SK-N-SH (cell line): Measurements from ENCODE around the gene CFAP58. TPM values are rescaled to one million over a fixed set of nuclear protein-coding genes. Genes with fewer than 3 reads are reported as not detected.

ENCODE experiments used
- CTCF ChIA-PET: fragments of 300-600, 350-600 bp; formaldehyde crosslinking; extraction: SDS; loops from one replicate; lab custom pipeline; 2021; lab: Yijun Ruan, JAX
- POLR2A ChIA-PET: fragments of 350-600 bp; sonication (Branson Sonifier 250); formaldehyde crosslinking; extraction: SDS; loops from one replicate; lab custom pipeline; 2020; ENCODE audit warnings: antibody characterized with exemption, inconsistent platforms; lab: Yijun Ruan, JAX
- DNase-seq: peaks from one replicate; pipeline ENCODE4 v3.0.0; 2012
- H2AFZ ChIP-seq: fragments of 200-600 bp; sonication (generic); 2 replicates; pipeline ENCODE4 v1.8.1; 2016; ENCODE audit warnings: antibody characterized with exemption, mild to moderate bottlenecking, low read depth
- H3F3A ChIP-seq: fragments of 200-600 bp; sonication (generic); replicated peaks from 2 replicates; pipeline ENCODE3; 2016; ENCODE audit warnings: antibody characterized with exemption, mild to moderate bottlenecking; ENCODE audit not compliant: insufficient read depth
- H3K27ac ChIP-seq, 2 experiments: fragments of 200-500 bp in 1 of 2; fragments of 200-600 bp in 1 of 2; sonication (Bioruptor generic) in 1 of 2; sonication (generic), shearing (Covaris generic) in 1 of 2; 2 replicates each; pipeline versions ENCODE4 v1.5.1 to v1.6.1; 2014 to 2016; ENCODE audit warnings: low read depth in 2 of 2, inconsistent platforms in 1 of 2, low read length in 1 of 2, mild to moderate bottlenecking in 1 of 2, mixed read lengths in 1 of 2
- H3K27me3 ChIP-seq: fragments of 200-600 bp; sonication (generic), shearing (Covaris generic); 2 replicates; pipeline ENCODE4 v1.6.1; 2016; ENCODE audit warnings: mixed run types; ENCODE audit not compliant: insufficient read depth
- H3K36me3 ChIP-seq, 2 experiments: fragments of 200-500 bp in 1 of 2; fragments of 200-600 bp in 1 of 2; sonication (Bioruptor generic) in 1 of 2; sonication (generic) in 1 of 2; replicated peaks in 1 of 2; 2 replicates each; pipeline versions ENCODE3 to v1.5.1; 2014 to 2016; ENCODE audit warnings: low read length in 1 of 2, mild to moderate bottlenecking in 1 of 2; ENCODE audit not compliant: insufficient read depth in 2 of 2, control insufficient read depth in 1 of 2
- H3K4me1 ChIP-seq, 2 experiments: fragments of 200-500 bp in 1 of 2; fragments of 200-600 bp in 1 of 2; sonication (Bioruptor generic) in 1 of 2; sonication (generic), shearing (Covaris generic) in 1 of 2; 2 replicates each; pipeline versions ENCODE4 v1.5.1 to v1.6.1; 2014 to 2016; ENCODE audit warnings: low read depth in 1 of 2, low read length in 1 of 2, mixed run types in 1 of 2; ENCODE audit not compliant: insufficient read depth in 2 of 2, control insufficient read depth in 1 of 2
- H3K4me2 ChIP-seq: fragments of 200-600 bp; sonication (generic), shearing (Covaris generic); 2 replicates; pipeline ENCODE4 v1.6.1; 2017; ENCODE audit warnings: mixed run types
- H3K4me3 ChIP-seq, 2 experiments: fragments of 200-500 bp in 1 of 2; fragments of 200-600 bp in 1 of 2; sonication (Bioruptor generic) in 1 of 2; sonication (generic), shearing (Covaris generic) in 1 of 2; 2 replicates each; pipeline versions ENCODE4 v1.5.1 to v1.8.1; 2014 to 2016; ENCODE audit warnings: low read depth in 2 of 2, inconsistent platforms in 1 of 2, low read length in 1 of 2, mild to moderate bottlenecking in 1 of 2, mixed read lengths in 1 of 2, moderate library complexity in 1 of 2
- H3K79me2 ChIP-seq: fragments of 200-600 bp; sonication (generic); 2 replicates; pipeline ENCODE4 v1.8.1; 2017; ENCODE audit warnings: mild to moderate bottlenecking; ENCODE audit not compliant: insufficient read depth
- H3K9ac ChIP-seq: fragments of 200-600 bp; sonication (generic); 2 replicates; pipeline ENCODE4 v1.6.1; 2017; ENCODE audit warnings: mixed run types
- H3K9me2 ChIP-seq: fragments of 200-600 bp; sonication (generic); 2 replicates; pipeline ENCODE4 v1.6.1; 2017; ENCODE audit warnings: mixed run types
- H3K9me3 ChIP-seq: fragments of 200-600 bp; sonication (generic); 2 replicates; pipeline ENCODE4 v1.6.1; 2017; ENCODE audit warnings: mixed run types, mild to moderate bottlenecking, moderate library complexity
- H4K20me1 ChIP-seq: fragments of 200-600 bp; sonication (generic); 2 replicates; pipeline ENCODE4 v1.6.1; 2017; ENCODE audit warnings: mild to moderate bottlenecking, mixed run types; ENCODE audit not compliant: insufficient read depth
- ELF1 ChIP-seq: IDR thresholded peaks from 2 replicates; pipeline ENCODE4 v1.4.0; 2012
- EP300 ChIP-seq, 2 experiments: IDR thresholded peaks; 2 replicates each; pipeline versions ENCODE4 v1.4.0 to v1.6.1; 2012; ENCODE audit warnings: borderline replicate concordance in 1 of 2, low read depth in 1 of 2, low read length in 1 of 2
- FOSL2 ChIP-seq: IDR thresholded peaks from 2 replicates; pipeline ENCODE4 v1.4.0; 2012; ENCODE audit warnings: low read depth, mild to moderate bottlenecking, moderate library complexity, borderline replicate concordance
- FOXJ3 ChIP-seq: sonication (generic); formaldehyde crosslinking; IDR thresholded peaks from 2 replicates; pipeline ENCODE4 v1.5.1; 2020; ENCODE audit warnings: mild to moderate bottlenecking, missing genetic modification reagents
- GABPA ChIP-seq: IDR thresholded peaks from 2 replicates; pipeline ENCODE4 v1.4.0; 2012; ENCODE audit warnings: low read depth, mild to moderate bottlenecking
- IRF3 ChIP-seq: fragments of 150-350 bp; IDR thresholded peaks from 2 replicates; pipeline ENCODE4 v1.6.1; 2016; ENCODE audit warnings: mild to moderate bottlenecking, low read depth, low read length
- JUND ChIP-seq: IDR thresholded peaks from 2 replicates; pipeline ENCODE4 v1.4.0; 2012
- MEF2A ChIP-seq: IDR thresholded peaks from 2 replicates; pipeline ENCODE4 v1.4.0; 2012; ENCODE audit warnings: low read depth, borderline replicate concordance
- MXI1 ChIP-seq: IDR thresholded peaks from 2 replicates; pipeline ENCODE4 v1.6.1; 2012; ENCODE audit warnings: mild to moderate bottlenecking, low read depth, low read length, improper control_type of control experiment
- NRF1 ChIP-seq: IDR thresholded peaks from 2 replicates; pipeline ENCODE4 v1.6.1; 2012; ENCODE audit warnings: low read depth, mild to moderate bottlenecking, low read length
- PBX3 ChIP-seq: IDR thresholded peaks from 2 replicates; pipeline ENCODE4; 2012
- POLR2AphosphoS5 ChIP-seq: IDR thresholded peaks from 2 replicates; pipeline ENCODE4 v1.6.1; 2012; ENCODE audit warnings: low read depth, low read length
- RCOR1 ChIP-seq: fragments of 150-350 bp; IDR thresholded peaks from 2 replicates; pipeline ENCODE4 v1.6.1; 2017; ENCODE audit warnings: antibody characterized with exemption, low read length
- REST ChIP-seq: IDR thresholded peaks from 2 replicates; pipeline ENCODE4 v1.6.1; 2012; ENCODE audit warnings: mild to moderate bottlenecking, low read depth, low read length, moderate library complexity
- RXRA ChIP-seq: IDR thresholded peaks from 2 replicates; pipeline ENCODE4 v1.4.0; 2012; ENCODE audit warnings: low read depth, mild to moderate bottlenecking, borderline replicate concordance
- TCF12 ChIP-seq: IDR thresholded peaks from 2 replicates; pipeline ENCODE4 v1.4.0; 2012
- TEAD4 ChIP-seq: IDR thresholded peaks from 2 replicates; pipeline ENCODE4 v1.4.0; 2012; ENCODE audit warnings: mild to moderate bottlenecking, borderline replicate concordance; ENCODE audit not compliant: insufficient read depth
- WGBS: methylation state at CpG from one replicate; pipeline ENCODE4 v1.1.6; 2017; ENCODE audit warnings: low lambda C conversion rate; 5-methylcytosine and 5-hydroxymethylcytosine counted together
- polyA plus RNA-seq, 3 experiments: library from polyadenylated mRNA; depleted of rRNA; stranded (reverse); fragments of >200 nt; gene quantifications; 2 replicates each; pipeline ENCODE4 v1.2.3, GENCODE V29; 2012

Gene CFAP58
- polyA plus RNA-seq, 1 of the 3 experiments (the other 2 are of a cell fraction) = 0.38 TPM

GRCh38 chr10:104323760-104324201 is 29.9 kb upstream of the CFAP58 start:
- Histone ChIP-seq H3K9ac (no peak overlapping the region), H3K4me1 (peaks cover 39 to 52% of the 10 kb centered on the region in 2 experiments; a peak in 3 of 4 replicates), H3K4me2 (no peak overlapping the region), H3K9me3 (no peaks in the 10 kb centered on the region), H4K20me1 (peaks cover 38% of the 10 kb centered on the region; the same call in 1 of the 2 replicates), H3K9me2 (no peaks in the 10 kb centered on the region), H3K4me3 (no peak overlapping the region), H3K36me3 (peaks cover 0 to 6% of the 10 kb centered on the region in 2 experiments), H2AFZ (no peak overlapping the region), H3F3A (peaks cover 11% of the 10 kb centered on the region), H3K27ac (no peak overlapping the region), H3K27me3 (no peaks in the 10 kb centered on the region), H3K79me2 (peaks cover 100% of the 10 kb centered on the region)
- DNase-seq = no peak
- CTCF ChIA-PET = interaction anchor here (0.8 to 1.5 kb wide), 5 partner anchors 11 to 256 kb away, joined by 3 to 4 read pairs (median 3); partner anchors contain the start of gene ITPRIP
- no peak for TF ChIP-seq PBX3
- no peak for TF ChIP-seq MXI1
- TF ChIP-seq GABPA = no peak
- no peak for TF ChIP-seq TEAD4
- no peak for TF ChIP-seq FOSL2
- WGBS = 87% methylated on average over 4 of the region's 4 CpGs
- POLR2A ChIA-PET = no interaction called here

GRCh38 chr10:104324221-104324686 is 29.4 kb upstream of the CFAP58 start:
- POLR2A ChIA-PET = no interaction called here
- H3K9me2 ChIP-seq = no peaks in the 10 kb centered on the region
- WGBS = 93% methylated on average over 9 of the region's 9 CpGs
- H3K4me2 ChIP-seq = no peak overlapping the region
- H4K20me1 ChIP-seq = peaks cover 34% of the 10 kb centered on the region; the same call in 1 of the 2 replicates
- no peaks in the 10 kb centered on the region for H3K9me3 ChIP-seq
- no peaks in the 10 kb centered on the region for H3K27me3 ChIP-seq
- peaks cover 98% of the 10 kb centered on the region for H3K79me2 ChIP-seq
- no peak overlapping the region for H3K9ac ChIP-seq
- TF ChIP-seq RCOR1 (no peak), MEF2A (no peak), JUND (no peak), ELF1 (no peak), REST (no peak), FOXJ3 (no peak), RXRA (no peak), NRF1 (no peak), IRF3 (no peak), TCF12 (no peak), POLR2AphosphoS5 (no peak), FOSL2 (no peak), EP300 (IDR thresholded peaks at IDR 0.05; ENCODE audit: borderline replicate concordance in 1 of 2, low read depth in 1 of 2, low read length in 1 of 2) (no peak)
- TF ChIP-seq, all 33 proteins: peak for 0
- DNase-seq = no peak
- H3K36me3 ChIP-seq = peaks cover 0 to 6% of the 10 kb centered on the region in 2 experiments
- H2AFZ ChIP-seq = no peak overlapping the region
- H3K4me1 ChIP-seq = peaks cover 43 to 57% of the 10 kb centered on the region in 2 experiments; a peak in 3 of 4 replicates
- peaks cover 16% of the 10 kb centered on the region for H3F3A ChIP-seq
- CTCF ChIA-PET = interaction anchor here (1.2 to 1.5 kb wide), 3 partner anchors 19 to 256 kb away, joined by 3 to 4 read pairs (median 3); no protein-coding TSS in a partner anchor
- H3K27ac ChIP-seq = no peak overlapping the region
- H3K4me3 ChIP-seq = no peak overlapping the region
